DLD1 (cell line): ENCODE results near the gene ADAMTS15.
"Not testable (repeated sequence)": the region's sequence is repeated elsewhere in the genome, so short reads cannot be mapped to it uniquely, and the experiment has no call there.

Experiments used
- in situ Hi-C: cut with HindIII; loops from 2 replicates; pipeline ENCODE4 v1.10.0; 2017; ENCODE audit warnings: low sequenced_read_pairs

The ADAMTS15 gene

GRCh38 chr11:130434521-130435223, 13.8 kb upstream of the ADAMTS15 start:
- in situ Hi-C loops = no loop called here

GRCh38 chr11:130435671-130436070, 12.8 kb upstream of the ADAMTS15 start:
- in situ Hi-C loops = no loop called here

- in situ Hi-C loops = no loop called here
Observed at GRCh38 chr11:130436171-130436570, 12.3 kb upstream of the ADAMTS15 start.

- in situ Hi-C loops = no loop called here
Observed at GRCh38 chr11:130437848-130438247, 10.6 kb upstream of the ADAMTS15 start.

- in situ Hi-C loops = not testable (repeated sequence)
Observed at GRCh38 chr11:130438401-130439159, 9.9 kb upstream of the ADAMTS15 start.

GRCh38 chr11:130439160-130439519, 9.3 kb upstream of the ADAMTS15 start:
- in situ Hi-C loops = no loop called here

- in situ Hi-C loops = no loop called here
Observed at GRCh38 chr11:130439876-130440275, 8.6 kb upstream of the ADAMTS15 start.

GRCh38 chr11:130441719-130442118, 6.7 kb upstream of the ADAMTS15 start:
- in situ Hi-C loops = no loop called here

- in situ Hi-C loops = no loop called here
Observed at GRCh38 chr11:130442737-130443136, 5.7 kb upstream of the ADAMTS15 start.

GRCh38 chr11:130445788-130446187, 2.7 kb upstream of the ADAMTS15 start:
- in situ Hi-C loops = no loop called here

GRCh38 chr11:130448039-130448415, 418 bp upstream of the ADAMTS15 start:
- in situ Hi-C loops = no loop called here

- in situ Hi-C loops = no loop called here
Observed at GRCh38 chr11:130449310-130449990, 1.0 kb downstream of the ADAMTS15 start.

- in situ Hi-C loops = no loop called here
Observed at GRCh38 chr11:130449996-130450769, 1.7 kb downstream of the ADAMTS15 start.

- in situ Hi-C loops = no loop called here
Observed at GRCh38 chr11:130451231-130452019, 3.0 kb downstream of the ADAMTS15 start.

GRCh38 chr11:130452176-130452575, 3.7 kb downstream of the ADAMTS15 start:
- in situ Hi-C loops = no loop called here

GRCh38 chr11:130452940-130453339, 4.5 kb downstream of the ADAMTS15 start:
- in situ Hi-C loops = no loop called here

GRCh38 chr11:130454491-130455252, 6.2 kb downstream of the ADAMTS15 start:
- in situ Hi-C loops = no loop called here

- in situ Hi-C loops = no loop called here
Observed at GRCh38 chr11:130455483-130456127, 7.2 kb downstream of the ADAMTS15 start.

GRCh38 chr11:130456286-130456685, 7.8 kb downstream of the ADAMTS15 start:
- in situ Hi-C loops = no loop called here
